Upper lobe of left lung (tissue), 6 donors: ENCODE measurements around the gene ACTR1B. TPM values are rescaled to one million over a fixed set of nuclear protein-coding genes. Genes with fewer than 3 reads are reported as not detected.
"Not testable (repeated sequence)": the region's sequence is repeated elsewhere in the genome, so short reads cannot be mapped to it uniquely, and the experiment has no call there.

ENCODE experiments used
- ATAC-seq, 2 donors: fragments of 200-7000 bp; cut with Tn5 transposase; one replicate each; pipeline ENCODE4 v1.9.1; 2022; ENCODE audit warnings: mild to moderate bottlenecking in 2 of 2, moderate library complexity in 2 of 2; ENCODE audit not compliant: low FRiP score in 2 of 2
- DNase-seq, 2 donors: peaks; one replicate each; pipeline ENCODE4 v3.0.0-alpha.2; 2019 to 2020
- H3K27ac ChIP-seq, 4 donors: fragments of 200-600 bp; sonication (generic); one replicate each; pipeline ENCODE4 v1.5.1; 2016 to 2019
- H3K27me3 ChIP-seq, 4 donors: fragments of 200-600 bp; sonication (generic); one replicate each; pipeline ENCODE4 v1.5.1; 2017 to 2019
- H3K36me3 ChIP-seq, 4 donors: fragments of 200-600 bp; sonication (generic); one replicate each; pipeline ENCODE4 v1.5.1; 2016 to 2019
- H3K4me1 ChIP-seq, 4 donors: fragments of 200-600 bp; sonication (generic); one replicate each; pipeline ENCODE4 v1.5.1; 2018 to 2019
- H3K4me3 ChIP-seq, 4 donors: fragments of 200-600 bp; sonication (generic); one replicate each; pipeline ENCODE4 v1.5.1; 2017 to 2019; ENCODE audit warnings: mild to moderate bottlenecking in 2 of 4, moderate library complexity in 1 of 4
- H3K9me3 ChIP-seq, 4 donors: fragments of 200-600 bp; sonication (generic); one replicate each; pipeline ENCODE4 v1.5.1; 2018 to 2019
- CTCF ChIP-seq, 6 experiments: fragments of 450-650 bp in 4 of 6; fragments of 200-600 bp in 2 of 6; sonication (generic) in 2 of 6; IDR thresholded peaks; one replicate each; pipeline ENCODE4 v1.5.1; 2016 to 2019; ENCODE audit warnings: antibody characterized with exemption in 6 of 6
- EP300 ChIP-seq, 4 donors: sonication (generic); formaldehyde crosslinking; IDR thresholded peaks; one replicate each; pipeline ENCODE4 v1.5.1; 2017; ENCODE audit warnings: antibody characterized with exemption in 4 of 4, control low read depth in 2 of 4
- POLR2A ChIP-seq, 4 donors: fragments of 450-650 bp; IDR thresholded peaks; one replicate each; pipeline ENCODE4 v1.5.1; 2016 to 2017; ENCODE audit warnings: antibody characterized with exemption in 4 of 4, mild to moderate bottlenecking in 2 of 4
- POLR2AphosphoS5 ChIP-seq, 2 donors: sonication (generic); formaldehyde crosslinking; IDR thresholded peaks; one replicate each; pipeline ENCODE4 v1.5.1; 2017; ENCODE audit warnings: antibody characterized with exemption in 2 of 2
- WGBS, 2 donors: methylation state at CpG; one replicate each; pipeline ENCODE4 v1.1.5; 2017 to 2018; 5-methylcytosine and 5-hydroxymethylcytosine counted together
- total RNA-seq, 6 donors: library from RNA; depleted of rRNA in 4 of 6; stranded (reverse); fragments of >200 nt in 4 of 6; gene quantifications; one replicate each; pipeline versions ENCODE4 v1.1.0 to v1.2.1, GENCODE V29; 2016 to 2021
- donor health status: DM: no; HTN: no; CAD: no; lungs with moderate emphysema.
- donor health status: DM: no; HTN: yes; CAD: no; lungs with severe emphysema.

ACTR1B gene
- total RNA-seq, 6 donors from 2014 or later = 63.9 to 83.0 (median 69.9) TPM

DNA sequence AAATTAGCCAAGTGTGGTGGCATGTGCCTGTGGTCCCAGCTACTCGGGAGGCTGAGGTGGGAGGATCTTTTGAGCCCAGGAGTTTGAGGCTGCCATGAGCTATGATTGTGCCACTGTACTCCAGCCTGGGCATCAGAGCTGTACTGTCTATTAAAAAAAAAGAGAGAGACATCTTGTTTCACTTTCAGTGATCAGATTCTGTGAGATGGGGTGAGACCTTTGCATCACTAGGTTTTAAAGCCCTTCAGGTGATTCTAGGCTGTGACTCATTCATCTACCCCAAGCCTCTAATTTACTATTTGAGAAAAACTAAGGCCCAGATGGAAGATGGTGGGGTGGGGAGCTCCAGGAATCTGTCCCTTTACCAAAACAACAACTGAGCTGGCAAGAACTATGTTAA is 12.8 kb upstream of the ACTR1B start:
- WGBS, 2 donors = 90 to 100% methylated on average over 1 of the region's 1 CpG
- Histone ChIP-seq H3K4me1 (no peaks in the 10 kb centered on the region), H3K4me3 (no peak overlapping the region), H3K27ac (no peak overlapping the region), H3K27me3 (no peaks in the 10 kb centered on the region), H3K9me3 (no peaks in the 10 kb centered on the region), H3K36me3 (no peaks in the 10 kb centered on the region)
- TF ChIP-seq POLR2AphosphoS5 (IDR thresholded peaks at IDR 0.05) (no peak), POLR2A (IDR thresholded peaks at IDR 0.05) (no peak), EP300 (IDR thresholded peaks at IDR 0.05) (no peak), CTCF (IDR thresholded peaks at IDR 0.05) (no peak)
- ATAC-seq (no peak), DNase-seq (no peak)

DNA sequence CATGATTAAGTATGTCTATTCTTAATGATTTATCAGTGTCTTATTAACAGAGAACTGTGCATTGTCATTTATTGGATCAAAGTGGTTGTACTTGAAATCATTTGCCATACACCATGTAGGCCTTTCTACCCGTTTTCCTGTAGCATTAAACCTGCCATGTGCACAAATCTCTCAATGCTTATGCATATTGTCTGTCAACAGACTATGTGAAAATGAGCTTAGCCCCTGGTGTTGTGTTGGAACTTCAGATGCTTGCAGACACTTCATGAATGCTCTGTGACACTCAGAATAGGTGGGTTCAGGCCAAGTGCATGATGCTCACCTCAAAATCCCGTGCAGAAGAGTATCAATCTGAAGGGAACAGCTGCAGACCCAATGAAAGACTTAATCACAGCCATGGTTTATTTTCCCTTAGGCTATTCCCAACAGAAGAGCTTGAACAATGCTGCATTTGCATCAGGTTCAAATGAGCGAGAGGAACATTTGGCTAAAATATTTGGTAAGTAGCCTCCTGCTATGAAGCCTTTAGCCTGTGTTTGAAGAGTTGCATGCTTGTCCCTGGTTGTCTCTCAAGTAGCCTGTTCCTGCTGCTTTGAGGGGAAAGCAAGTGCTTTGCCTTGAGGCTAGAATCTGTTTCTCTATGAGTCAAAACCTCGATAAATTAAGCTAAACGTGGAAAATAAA is 11.7 kb upstream of the ACTR1B start:
- ATAC-seq = no peak
- Histone ChIP-seq H3K27ac (no peak overlapping the region), H3K9me3 (no peaks in the 10 kb centered on the region), H3K36me3 (no peaks in the 10 kb centered on the region), H3K4me3 (no peak overlapping the region), H3K4me1 (no peaks in the 10 kb centered on the region), H3K27me3 (no peaks in the 10 kb centered on the region)
- WGBS, 2 donors = 74 to 85% methylated on average over 4 to 5 of the region's 5 CpGs
- TF ChIP-seq CTCF (IDR thresholded peaks at IDR 0.05) (no peak), POLR2AphosphoS5 (IDR thresholded peaks at IDR 0.05) (no peak), POLR2A (IDR thresholded peaks at IDR 0.05) (no peak), EP300 (IDR thresholded peaks at IDR 0.05) (no peak)
- no peak for DNase-seq

- Histone ChIP-seq H3K27me3 (no peaks in the 10 kb centered on the region), H3K36me3 (no peaks in the 10 kb centered on the region), H3K27ac (no peak overlapping the region), H3K9me3 (no peaks in the 10 kb centered on the region), H3K4me1 (no peaks in the 10 kb centered on the region), H3K4me3 (no peak overlapping the region)
- TF ChIP-seq CTCF (IDR thresholded peaks at IDR 0.05) (no peak), POLR2AphosphoS5 (IDR thresholded peaks at IDR 0.05) (no peak), EP300 (IDR thresholded peaks at IDR 0.05) (no peak)
- 64 to 76% methylated on average over 8 of the region's 8 CpGs for WGBS, 2 donors
- ATAC-seq = no peak
- DNase-seq = no peak
Observed at GRCh38 chr2:97673915-97674283, 10.1 kb upstream of the ACTR1B start.

GRCh38 chr2:97673182-97673914 is 9.5 kb upstream of the ACTR1B start:
- H3K36me3 ChIP-seq = no peaks in the 10 kb centered on the region
- ATAC-seq (no peak), DNase-seq (no peak)
- TF ChIP-seq POLR2AphosphoS5 (IDR thresholded peaks at IDR 0.05) = no peak
- TF ChIP-seq CTCF (IDR thresholded peaks at IDR 0.05) = no peak
- TF ChIP-seq POLR2A (IDR thresholded peaks at IDR 0.05) = no peak
- no peak for TF ChIP-seq EP300 (IDR thresholded peaks at IDR 0.05)
- H3K9me3 ChIP-seq = no peaks in the 10 kb centered on the region
- H3K27ac ChIP-seq = no peak overlapping the region
- H3K4me3 ChIP-seq = no peak overlapping the region
- 70 to 78% methylated on average over 8 to 9 of the region's 9 CpGs for WGBS, 2 donors
- H3K4me1 ChIP-seq = no peaks in the 10 kb centered on the region
- no peaks in the 10 kb centered on the region for H3K27me3 ChIP-seq

- ATAC-seq, DNase-seq, H3K27me3 ChIP-seq, H3K36me3 ChIP-seq, H3K27ac ChIP-seq, H3K4me3 ChIP-seq, H3K4me1 ChIP-seq, H3K9me3 ChIP-seq: not testable (repeated sequence)
- 90 to 93% methylated on average over 4 to 5 of the region's 6 CpGs for WGBS, 2 donors
Observed at GRCh38 chr2:97672606-97673140, 8.8 kb upstream of the ACTR1B start.
